Activated naive CD8-positive, alpha-beta T cell treated with anti-CD3 and anti-CD28 coated beads, Interleukin-2, amount 50 U/mL, for 16 hours (primary cell): Measurements from ENCODE around the gene CETN2.
"Not testable (repeated sequence)": the region's sequence is repeated elsewhere in the genome, so short reads cannot be mapped to it uniquely, and the experiment has no call there.

ENCODE experiments used
- DNase-seq: peaks from one replicate; pipeline ENCODE4 v3.0.0-alpha.2; 2020; ENCODE audit warnings: low read depth, low spot score

Gene CETN2

GRCh38 chrX:152830312-152831305 is at the start of gene CETN2, which contains the start of gene NSDHL:
CETN2 (minus strand) TSS chrX:152830757; CDS start chrX:152830710, 47 bp downstream.
NSDHL (plus strand) TSS chrX:152831063; CDS start chrX:152846325, 15,262 bp downstream.
- DNase-seq: peak; percentile 85

GRCh38 chrX:152878976-152879755 is 48.6 kb upstream of the CETN2 start:
- DNase-seq: no peak

DNA sequence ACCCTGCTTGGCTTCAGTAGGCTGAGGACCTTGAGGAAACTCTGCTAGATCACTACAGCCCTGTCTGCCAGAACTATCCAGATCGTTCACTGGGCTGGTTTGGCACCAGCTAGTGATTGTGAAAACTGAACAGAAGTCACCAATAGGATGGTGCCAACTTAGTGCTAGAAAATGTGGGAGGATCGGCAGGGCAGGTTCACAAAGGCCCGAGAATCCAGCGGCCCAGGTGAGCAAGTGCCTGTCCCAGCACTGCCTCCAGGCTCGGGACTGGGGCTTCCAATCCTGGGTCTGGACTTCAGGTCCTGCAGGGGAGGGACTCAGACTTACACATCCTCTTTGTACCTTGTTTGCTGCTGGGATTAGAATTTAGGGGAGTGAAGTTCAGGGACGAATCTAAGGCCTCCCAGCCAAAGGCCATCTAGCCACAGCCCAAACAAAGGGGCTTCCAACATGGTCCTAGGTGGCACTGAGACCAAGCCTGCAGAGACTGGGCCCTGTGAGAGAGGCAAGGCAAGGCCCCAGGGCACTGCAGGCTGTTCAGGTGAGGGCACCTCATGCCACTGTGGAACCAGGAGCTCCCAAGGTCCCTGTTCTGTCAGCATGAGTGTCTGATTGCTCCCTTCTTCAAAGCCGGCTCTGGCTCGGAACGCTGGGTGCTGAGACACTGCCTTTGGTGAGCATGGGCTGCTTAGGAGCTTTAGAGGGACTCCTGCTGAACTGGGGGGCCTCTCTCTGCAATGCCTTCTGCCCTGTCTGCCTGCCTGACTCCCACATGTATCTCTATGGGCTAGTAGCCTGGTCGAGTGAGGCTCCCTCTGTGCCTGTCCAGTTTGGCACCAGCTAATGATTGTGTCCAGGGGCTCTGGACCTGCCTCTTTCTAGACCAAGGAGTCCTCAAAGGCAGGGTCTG is 46.6 kb upstream of the CETN2 start:
- no peak for DNase-seq

- DNase-seq: no peak
Measured at GRCh38 chrX:152873361-152873760, 42.8 kb upstream of the CETN2 start.

DNA sequence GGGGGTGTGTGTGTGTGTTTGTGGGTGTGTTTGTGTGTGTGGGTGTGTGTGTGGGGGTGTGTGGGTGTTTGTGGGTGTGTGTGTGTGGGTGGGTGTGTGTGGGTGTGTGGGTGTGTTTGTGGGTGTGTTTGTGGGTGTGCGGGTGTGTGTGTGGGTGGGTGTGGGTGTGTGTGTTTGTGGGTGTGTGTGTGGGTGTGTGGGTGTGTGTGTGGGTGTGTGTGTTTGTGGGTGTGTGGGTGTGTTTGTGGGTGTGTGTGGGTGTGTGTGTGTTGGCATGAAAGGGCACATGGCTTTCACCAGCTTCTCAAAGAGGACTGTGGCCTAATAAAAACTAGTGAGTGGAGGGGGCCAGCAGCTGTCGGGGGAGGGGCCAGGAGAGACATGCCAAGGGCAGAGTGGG is 42.0 kb upstream of the CETN2 start:
- DNase-seq: no peak

- DNase-seq: no peak
Measured at GRCh38 chrX:152871260-152871659, 40.7 kb upstream of the CETN2 start.

- DNase-seq: no peak
Measured at GRCh38 chrX:152869972-152870371, 39.4 kb upstream of the CETN2 start.

- no peak for DNase-seq
Measured at GRCh38 chrX:152866386-152866785, 35.8 kb upstream of the CETN2 start.

DNA sequence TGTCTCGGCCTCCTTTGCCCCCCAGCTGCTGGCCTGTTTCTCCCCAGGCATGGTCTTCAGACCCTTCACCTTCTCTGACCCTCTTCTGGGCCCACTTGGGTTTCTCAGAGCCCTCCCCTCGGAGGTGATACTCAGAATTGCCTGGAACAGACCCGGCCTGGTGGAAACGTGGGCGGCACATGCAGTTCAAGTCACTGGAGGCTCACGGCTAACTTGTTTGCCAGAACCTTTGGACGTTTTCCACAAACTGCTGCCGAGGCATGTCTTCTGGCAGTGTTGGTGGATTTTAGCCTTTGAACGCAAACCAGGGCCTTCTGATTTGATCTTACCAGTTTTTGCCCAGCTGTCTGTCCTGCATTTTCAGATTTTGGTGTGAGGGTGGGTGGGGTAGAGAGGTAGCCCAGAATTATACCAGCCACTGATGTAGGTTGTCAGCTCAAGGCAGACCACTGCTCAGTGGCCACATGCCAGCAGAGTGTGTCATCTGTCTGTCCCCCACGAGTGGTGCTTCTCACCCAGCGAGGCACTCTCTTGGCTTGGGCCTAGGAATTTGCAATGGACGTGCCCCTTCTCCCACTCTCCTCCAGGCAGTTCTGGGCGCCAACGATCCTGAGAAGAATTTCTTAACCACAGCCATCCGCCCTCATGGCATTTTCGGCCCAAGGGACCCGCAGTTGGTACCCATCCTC is 34.8 kb upstream of the CETN2 start:
- no peak for DNase-seq

DNA sequence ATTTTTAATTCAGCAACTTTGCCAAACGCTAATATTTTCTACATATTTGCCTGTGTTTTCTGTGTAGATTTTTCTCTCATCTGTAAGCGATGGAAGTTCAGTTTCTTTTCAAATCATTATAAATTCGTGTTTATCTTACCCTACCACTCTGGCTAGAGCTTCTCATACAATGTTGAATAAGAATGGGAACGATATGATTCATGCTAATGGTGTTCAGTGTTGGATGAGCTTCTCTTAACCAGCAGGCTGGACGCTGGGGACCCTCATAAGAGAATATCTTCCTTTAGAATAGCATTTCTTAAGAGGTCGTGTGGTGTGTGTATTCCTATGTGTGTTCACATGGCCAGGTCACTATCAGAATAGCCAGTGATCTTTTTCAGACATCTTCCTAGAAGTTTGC is 31.3 kb upstream of the CETN2 start:
- no peak for DNase-seq

GRCh38 chrX:152861116-152861515 is 30.6 kb upstream of the CETN2 start:
- no peak for DNase-seq

- DNase-seq: no peak
Measured at GRCh38 chrX:152853986-152854385, 23.4 kb upstream of the CETN2 start.

GRCh38 chrX:152850465-152850864 is 19.9 kb upstream of the CETN2 start:
- no peak for DNase-seq

DNA sequence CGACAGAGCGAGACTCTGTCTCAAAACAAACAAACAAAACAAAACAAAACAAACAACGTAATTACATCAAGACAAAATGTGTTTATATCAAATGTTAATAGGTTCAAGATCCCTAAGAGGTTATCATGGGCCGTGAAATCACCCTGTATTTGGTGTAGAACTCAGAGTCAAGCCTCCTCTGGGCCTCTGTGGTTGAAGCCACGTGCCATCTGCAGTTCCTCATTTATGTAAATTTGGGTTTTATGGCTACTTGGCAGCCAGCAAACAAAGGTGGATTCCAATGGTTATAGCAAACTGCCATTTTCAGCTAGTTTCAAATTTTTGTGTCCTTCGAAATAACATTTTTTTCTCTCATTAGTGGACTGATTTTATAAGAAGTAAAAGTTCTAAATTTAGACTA is 16.7 kb upstream of the CETN2 start:
- DNase-seq: no peak

- DNase-seq: no peak
Measured at GRCh38 chrX:152845618-152846240, 15.2 kb upstream of the CETN2 start.

- no peak for DNase-seq
Measured at GRCh38 chrX:152844256-152844655, 13.7 kb upstream of the CETN2 start.

GRCh38 chrX:152843852-152844251 is 13.3 kb upstream of the CETN2 start:
- no peak for DNase-seq

DNA sequence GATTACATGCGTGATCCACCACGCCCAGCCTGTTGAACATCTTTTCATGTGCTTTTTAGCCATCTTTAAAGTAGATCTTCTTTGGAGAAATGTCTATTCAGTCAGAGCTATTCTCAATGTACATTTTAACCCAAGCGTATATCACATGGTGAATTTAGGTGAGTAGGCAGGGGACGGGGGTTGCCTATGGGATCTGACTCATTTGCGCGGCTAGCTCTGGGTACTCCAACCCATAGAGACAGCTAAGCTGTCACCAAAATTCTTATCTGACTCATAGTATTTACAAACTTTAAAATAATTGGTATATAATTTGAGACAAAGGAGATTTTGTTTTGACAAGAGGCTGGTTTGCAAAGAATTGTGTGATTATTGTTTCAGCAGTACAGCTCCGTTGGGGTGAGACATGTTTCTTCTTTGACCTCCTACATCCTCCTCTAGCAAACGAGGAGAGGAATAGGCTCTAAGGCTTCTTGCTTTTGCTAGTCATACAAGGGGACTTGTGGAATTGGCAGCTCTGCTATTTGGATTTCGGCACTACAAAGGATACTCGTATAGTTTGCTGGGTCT is 12.3 kb upstream of the CETN2 start:
- DNase-seq: no peak

DNA sequence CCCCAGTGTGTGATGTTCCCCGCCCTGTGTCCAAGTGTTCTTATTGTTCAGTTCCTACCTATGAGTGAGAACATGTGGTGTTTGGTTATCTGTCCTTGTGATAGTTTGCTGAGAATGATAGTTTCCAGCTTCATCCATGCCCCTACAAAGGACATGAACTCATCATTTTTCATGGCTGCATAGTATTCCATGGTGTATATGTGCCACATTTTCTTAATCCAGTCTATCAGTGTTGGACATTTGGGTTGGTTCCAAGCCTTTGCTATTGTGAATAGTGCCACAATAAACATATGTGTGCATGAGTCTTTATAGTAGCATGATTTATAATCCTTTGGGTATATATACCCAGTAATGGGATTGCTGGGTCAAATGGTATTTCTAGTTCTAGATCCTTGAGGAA is 4.9 kb upstream of the CETN2 start:
- not testable (repeated sequence) for DNase-seq

- no peak for DNase-seq
Measured at GRCh38 chrX:152833378-152833777, 2.8 kb upstream of the CETN2 start.
